KG1 (cell line): ENCODE measurements around the gene C4BPA.

Experiments used
- DNase-seq: peaks from one replicate; lab custom pipeline; 2025; lab: John Stamatoyannopoulos, UW

Gene C4BPA

GRCh38 chr1:207124389-207124788 is 20.4 kb downstream of the C4BPA start:
- no peak for DNase-seq

- no peak for DNase-seq
Measured at GRCh38 chr1:207128336-207128921, 24.4 kb downstream of the C4BPA start.

- DNase-seq, result no peak
Measured at GRCh38 chr1:207129053-207129452, 25.0 kb downstream of the C4BPA start.

DNA sequence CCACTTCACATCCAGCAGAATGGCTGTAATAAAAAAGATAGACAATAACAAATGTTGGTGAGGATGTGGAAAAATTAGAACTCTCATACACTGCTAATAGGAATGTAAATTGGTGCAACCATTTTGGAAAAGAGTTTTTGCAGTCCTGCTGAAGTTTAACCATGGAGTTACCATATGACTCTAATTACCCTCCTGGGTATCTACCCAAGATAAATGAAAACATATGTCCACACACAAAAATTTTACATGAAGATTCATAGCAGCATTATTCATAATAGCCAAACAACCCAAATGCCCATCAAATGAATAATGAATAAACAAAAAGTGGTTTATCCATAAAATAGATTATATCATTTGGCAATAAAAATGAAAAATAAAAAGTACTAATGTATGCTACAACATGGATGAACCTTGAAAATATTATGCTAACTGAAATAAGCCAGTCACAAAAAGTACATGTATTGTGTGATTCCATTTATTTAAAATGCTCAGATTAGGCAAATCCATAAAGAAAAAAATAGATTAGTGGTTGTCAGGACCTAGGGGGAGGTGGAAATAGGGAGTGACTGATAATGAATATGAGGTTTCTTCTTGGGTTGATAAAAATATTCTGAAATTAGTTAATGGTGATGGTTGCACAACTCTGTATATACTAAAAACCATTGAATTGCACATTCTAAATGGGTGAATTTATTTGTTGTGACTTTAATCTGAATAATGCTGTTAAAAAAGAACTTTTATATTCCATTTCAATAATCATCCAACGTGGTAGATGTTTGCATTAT is 26.4 kb downstream of the C4BPA start:
- no peak for DNase-seq

GRCh38 chr1:207131163-207131562 is 27.1 kb downstream of the C4BPA start:
- no peak for DNase-seq

- peak; percentile 5 for DNase-seq
Measured at GRCh38 chr1:207134581-207134980, 30.5 kb downstream of the C4BPA start.

DNA sequence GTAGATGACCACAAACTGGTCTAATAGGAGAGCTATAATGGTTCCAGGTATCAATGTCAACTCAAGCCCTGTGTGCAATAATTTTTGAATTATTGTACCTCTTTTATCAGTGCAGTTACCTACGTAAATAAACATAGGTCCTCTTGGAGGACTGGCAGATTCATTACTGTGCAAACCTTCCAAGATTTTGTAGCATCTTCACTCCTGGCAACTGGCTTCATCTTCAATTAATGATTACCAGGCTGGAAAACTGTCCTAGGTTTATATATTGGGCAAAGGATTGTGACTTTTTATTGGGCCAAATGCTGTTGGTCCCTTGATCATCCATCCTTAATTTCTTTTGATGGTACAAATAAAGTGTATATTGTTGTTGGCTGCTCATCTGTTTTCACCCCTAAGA is 35.6 kb downstream of the C4BPA start:
- no peak for DNase-seq

DNA sequence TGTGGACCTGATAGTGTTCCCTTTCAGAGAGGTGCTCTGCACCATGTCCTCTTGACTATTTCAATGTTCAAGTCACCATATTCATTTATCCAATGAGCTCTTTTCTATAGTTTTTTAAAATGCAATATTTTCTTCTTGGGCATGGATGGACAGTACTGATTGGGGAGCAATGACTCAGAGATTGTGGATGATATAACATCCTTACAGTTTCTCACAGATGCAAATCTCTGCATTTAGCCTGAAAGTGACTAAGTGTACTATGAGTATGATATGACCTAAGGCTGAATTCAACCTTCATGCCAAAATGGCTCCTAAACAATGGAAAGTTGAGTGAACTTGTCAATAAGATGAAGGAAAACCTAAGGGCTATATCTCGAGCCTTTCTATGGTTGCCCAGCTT is 36.5 kb downstream of the C4BPA start:
- no peak for DNase-seq

- no peak for DNase-seq
Measured at GRCh38 chr1:207145401-207146058, 41.5 kb downstream of the C4BPA start.

DNA sequence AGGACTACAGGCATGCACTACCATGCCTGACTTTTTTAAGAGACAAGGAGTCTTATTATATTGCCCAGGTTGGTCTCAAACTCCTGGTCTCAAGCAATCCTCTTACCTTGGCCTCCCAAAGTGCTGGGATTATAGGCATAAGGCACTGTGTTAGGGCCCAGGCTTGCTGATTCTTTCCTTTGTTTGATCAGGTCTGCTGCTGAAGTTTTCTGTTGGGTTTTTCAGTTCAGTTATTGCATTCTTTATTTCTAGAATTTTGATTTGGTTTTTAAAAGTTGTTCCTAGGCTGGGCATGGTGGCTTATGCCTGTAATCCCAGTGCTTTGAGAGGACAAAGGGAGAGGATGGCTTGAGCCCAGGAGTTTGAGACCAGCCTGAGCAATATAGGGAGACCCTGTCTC is 47.9 kb downstream of the C4BPA start:
- DNase-seq, result no peak

GRCh38 chr1:207152792-207153468 is 48.9 kb downstream of the C4BPA start:
- DNase-seq, result no peak

GRCh38 chr1:207155028-207155427 is 51.0 kb downstream of the C4BPA start:
- no peak for DNase-seq

GRCh38 chr1:207156095-207156494 is 52.1 kb downstream of the C4BPA start:
- no peak for DNase-seq

GRCh38 chr1:207156826-207157225 is 52.8 kb downstream of the C4BPA start:
- DNase-seq, result no peak

GRCh38 chr1:207164086-207164485 is 60.1 kb downstream of the C4BPA start:
- no peak for DNase-seq

DNA sequence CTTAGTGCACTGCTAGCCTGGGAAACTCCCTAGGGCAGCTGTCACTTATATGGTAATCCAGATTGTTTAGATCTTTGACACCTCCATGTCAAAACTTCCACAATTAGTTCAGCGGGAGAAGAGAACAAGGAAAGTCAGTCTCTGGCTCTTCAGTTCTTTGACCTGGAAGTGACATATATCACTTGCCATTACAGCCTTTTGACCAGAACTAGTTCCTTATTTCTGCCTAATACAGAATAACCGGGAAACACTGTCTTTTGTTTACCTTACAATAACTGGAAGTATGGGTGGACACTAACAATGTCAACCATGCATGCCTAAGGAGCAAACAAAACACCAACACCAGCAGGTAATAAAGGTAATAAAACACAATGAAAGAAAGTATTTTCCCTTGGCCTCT is 68.3 kb downstream of the C4BPA start:
- no peak for DNase-seq

GRCh38 chr1:207172885-207173284 is 68.9 kb downstream of the C4BPA start:
- DNase-seq, result no peak

DNA sequence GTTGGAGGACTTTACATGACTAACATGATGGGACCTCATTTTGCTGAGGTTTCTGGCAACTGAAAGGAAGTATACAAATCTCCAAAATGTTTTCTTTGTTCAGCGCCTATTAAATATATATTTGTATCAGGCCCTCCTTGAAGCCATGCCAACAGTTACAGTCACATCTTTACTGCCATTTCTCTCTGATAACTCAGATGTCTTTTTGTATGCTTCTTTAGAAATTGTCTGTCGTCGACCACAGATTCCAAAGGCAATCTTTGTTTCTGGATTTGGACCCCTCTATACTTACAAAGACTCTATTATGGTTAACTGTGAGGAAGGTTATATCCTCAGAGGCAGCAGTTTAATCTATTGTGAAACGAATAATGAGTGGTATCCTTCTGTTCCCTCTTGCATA is 69.4 kb downstream of the C4BPA start:
- DNase-seq, result no peak

- DNase-seq, result no peak
Measured at GRCh38 chr1:207174913-207175312, 70.9 kb downstream of the C4BPA start.

DNA sequence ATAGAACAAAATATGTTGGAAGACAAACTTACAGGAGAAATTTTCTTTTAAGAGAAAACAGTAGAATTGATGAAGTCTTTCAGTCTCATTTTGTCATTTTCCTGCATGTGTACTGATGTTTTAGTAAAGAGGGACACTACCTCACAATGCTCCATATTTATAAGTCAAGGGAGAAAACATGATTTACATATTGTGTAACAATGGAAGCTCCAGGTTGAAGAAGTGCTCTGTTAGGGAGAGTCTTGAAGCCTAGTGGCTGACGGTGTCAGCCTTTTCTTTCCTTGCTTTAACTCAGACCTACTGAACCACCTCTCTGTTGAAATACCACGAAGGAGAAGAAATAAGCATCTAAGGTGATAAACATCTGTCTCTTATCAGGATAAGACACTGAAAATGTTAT is 75.0 kb downstream of the C4BPA start:
- no peak for DNase-seq

GRCh38 chr1:207181847-207182246 is 77.8 kb downstream of the C4BPA start:
- no peak for DNase-seq

- DNase-seq, result no peak
Measured at GRCh38 chr1:207186503-207186902, 82.5 kb downstream of the C4BPA start.

DNA sequence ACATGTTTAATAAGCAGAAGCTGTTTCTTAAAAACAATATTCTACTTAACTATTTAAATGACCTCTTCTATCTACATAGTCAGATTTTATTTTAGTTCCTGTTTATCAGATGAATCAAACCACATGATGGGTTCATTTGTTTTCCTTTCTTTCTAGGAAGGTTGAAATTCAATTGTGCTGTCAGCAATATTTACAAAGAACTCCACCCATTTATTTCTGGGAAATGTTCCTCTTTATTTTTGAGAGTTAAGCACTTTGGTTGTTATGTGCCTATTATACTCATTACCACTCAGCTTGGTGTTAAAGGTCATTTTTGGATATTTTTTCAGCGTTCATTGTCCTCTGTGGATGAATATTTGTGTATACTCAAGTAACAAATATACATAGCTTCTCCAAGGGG is 84.9 kb downstream of the C4BPA start:
- DNase-seq, result no peak
